ENCODE data around the gene CABLES2. TPM values are rescaled to one million over a fixed set of nuclear protein-coding genes. Genes with fewer than 3 reads are reported as not detected.

The CABLES2 gene
- total RNA-seq, 1 donor from 2014 or later = 18.8 TPM

DNA sequence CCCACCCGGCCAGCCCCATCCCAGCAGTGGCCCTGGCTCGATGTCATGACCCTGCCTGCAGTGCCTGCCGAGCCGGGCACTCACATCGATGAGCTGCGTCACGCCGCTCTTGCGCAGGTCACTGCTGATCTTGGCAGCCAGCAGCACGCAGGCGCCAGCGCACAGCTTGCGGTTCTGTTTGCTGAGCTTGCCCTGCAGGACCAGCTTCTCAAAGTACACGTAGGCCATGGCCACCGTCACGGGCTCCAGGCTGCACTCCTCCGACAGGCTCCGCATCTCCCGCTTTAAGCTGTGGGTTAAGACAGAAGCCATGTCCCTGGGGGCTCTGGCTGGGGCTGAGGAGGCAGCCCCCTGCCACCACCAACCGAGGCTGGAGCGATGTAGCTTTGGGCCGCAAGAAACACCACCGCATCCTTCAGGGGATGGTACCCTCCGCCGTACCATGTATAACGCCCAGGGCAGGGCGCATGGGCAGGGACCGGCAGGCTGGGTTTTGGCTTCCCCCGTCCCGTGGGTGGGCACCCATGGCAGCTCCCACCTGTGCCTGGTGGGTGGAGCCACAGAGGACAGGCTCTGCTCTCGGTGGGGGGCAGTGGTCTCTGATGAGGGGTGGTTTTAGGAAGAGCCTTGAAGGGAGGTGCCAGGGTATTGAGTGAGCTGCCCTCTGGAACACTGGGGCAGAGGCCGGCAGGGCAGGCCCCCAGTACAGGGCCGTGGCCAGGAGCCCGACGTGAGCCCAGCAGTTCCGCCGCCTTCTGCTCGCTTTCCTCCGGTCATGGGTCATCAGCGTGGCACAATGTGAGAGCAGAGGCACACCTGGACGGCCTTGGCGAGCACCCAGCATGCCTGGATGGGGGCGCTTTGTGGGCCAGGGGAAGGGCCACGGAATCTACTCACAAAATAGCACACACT lies 15.7 kb downstream of the CABLES2 start:
- intact Hi-C loops (cut with micrococcal nuclease) = no loop called here

DNA sequence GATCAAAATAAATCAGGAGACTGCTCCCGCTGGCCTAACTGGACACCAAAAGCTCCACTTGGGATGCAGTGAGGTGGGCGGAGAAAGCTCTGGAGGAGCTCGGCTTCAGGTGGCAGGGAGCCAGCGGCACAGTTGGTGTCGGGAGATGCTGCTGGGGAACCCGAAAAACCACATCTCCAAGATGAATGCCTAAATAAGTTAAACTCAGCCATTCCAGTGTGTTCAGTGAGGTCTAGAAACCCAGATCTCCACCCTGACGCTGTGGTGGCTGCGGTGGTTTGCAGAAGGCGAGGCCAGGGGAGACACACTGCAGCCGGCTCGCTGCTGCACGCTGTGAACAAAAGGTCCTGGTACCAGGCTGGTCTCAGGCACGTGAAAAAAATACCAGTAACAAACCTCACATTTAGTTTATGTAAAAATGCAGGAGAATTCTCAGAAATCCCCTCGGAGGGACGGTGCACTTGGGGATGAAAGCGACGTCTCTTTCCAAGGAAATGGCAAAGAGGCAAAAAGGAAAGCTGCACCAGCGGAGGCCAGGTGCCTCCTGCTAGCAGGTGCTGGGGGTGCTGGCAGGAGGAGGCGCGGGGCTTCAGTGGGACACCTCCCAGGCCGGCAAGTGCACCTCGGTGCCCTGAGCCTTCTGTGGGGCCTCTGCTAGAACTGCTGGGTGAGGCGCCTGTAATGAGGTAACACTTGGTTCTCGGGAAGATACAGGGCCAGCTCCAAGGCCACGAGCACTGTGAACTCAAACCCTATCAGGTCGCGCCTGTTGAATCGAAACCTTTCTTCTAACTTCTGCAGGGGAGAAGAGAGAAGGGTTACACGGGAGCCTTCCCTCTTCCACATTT lies 16.5 kb downstream of the CABLES2 start:
- intact Hi-C loops (cut with micrococcal nuclease) = no loop called here

DNA sequence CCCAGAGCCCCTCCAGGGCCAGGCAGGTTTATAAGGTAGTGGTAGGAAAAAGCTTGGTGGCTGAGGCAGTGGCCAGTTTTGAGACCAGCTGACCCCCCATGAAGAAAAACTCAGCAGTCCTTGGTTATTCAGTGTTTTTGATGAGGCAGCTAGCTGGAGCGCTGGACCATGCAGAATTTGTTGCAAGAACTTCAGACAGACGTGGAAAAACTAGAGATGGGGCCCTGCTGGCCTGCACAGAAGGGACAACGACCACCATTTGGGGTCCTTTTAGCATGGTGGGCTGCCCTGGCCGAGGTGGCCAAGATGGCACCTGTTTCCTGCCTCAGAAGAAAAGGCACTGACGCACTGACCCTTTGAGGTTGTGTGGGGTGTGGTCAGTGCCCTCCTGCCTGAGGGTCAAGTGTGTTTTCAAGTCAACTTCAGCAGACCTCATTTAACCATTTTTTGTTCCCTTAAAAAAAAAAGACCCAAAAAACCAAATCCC lies 17.4 kb downstream of the CABLES2 start:
- intact Hi-C loops (cut with micrococcal nuclease) = loop anchor here (5.0 kb wide), 4 partner anchors 228 to 1688 kb away; partner anchors contain the start of genes DIDO1, PSMA7, RGS19 and SS18L1

DNA sequence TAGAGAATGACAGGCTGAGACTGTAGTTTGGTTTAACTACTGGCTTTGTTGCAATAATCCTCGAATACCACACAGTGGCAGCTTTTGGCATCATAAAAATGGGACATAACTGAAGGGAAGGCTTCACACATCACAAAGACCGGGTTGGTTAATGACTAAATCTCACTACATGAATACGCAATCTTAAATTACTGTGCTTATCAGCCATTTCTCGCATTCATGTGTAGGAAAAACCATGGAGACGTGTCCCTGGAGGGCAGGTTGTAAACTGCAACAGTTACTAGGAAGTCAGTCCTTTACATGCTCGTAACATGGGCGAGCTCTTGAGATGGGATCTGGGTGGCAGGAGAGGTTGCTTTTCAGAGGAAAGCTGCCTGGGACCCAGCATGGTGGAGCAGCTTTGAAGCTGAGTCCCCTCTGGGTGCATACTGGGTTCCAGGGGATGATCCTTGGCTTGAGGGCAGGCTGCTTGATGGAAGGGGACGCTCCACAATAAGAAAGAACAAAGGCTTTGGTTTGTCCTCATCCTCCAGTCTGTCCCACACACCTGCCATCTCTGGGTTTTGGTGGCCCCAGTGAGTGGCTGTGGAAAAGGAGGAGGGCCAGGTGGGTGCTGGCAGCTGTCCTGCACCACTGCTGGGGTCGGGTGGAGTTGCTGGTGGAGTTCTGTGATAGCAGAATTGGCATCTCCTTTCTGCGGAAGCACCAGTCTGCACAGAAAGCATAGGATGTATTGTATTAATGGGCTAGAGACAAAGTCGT lies 18.1 kb downstream of the CABLES2 start:
- intact Hi-C loops (cut with micrococcal nuclease) = loop anchor here (5.0 kb wide), 4 partner anchors 228 to 1688 kb away; partner anchors contain the start of genes DIDO1, PSMA7, RGS19 and SS18L1

DNA sequence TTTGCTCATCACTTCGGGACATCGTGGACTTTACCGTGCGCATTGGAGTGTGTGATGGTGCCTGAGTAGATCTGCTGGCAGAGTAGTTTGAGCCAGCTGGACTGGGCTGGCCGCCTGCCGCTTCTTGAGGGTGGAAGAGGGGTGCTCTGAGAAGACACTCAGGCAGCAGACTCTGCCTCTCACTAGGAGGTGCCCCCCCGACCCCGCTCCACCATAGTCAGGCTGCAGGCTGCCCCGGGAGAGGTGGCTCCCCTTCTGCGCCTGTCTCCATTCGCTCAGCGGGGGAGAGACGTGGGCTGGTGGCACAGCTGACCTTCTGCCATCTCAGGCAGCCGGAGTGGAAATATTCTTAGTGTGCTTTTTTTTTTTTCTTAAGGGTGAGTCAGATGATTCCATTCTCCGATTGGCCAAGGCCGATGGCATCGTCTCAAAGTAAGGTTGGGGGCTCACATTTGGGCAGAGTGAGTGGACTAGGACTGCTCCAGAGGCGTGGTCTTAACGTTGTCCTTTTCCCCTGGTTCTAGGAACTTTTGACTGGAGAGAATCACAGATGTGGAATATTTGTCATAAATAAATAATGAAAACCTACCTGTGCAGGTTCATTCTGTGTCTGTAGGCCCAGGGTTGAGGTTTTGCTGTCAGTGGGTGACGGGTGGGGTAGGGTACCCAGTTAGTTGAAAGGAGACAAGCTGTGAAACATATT lies 19.0 kb downstream of the CABLES2 start:
- intact Hi-C loops (cut with micrococcal nuclease) = loop anchor here (1.0 to 5.0 kb wide), 9 partner anchors 19 to 1689 kb away; partner anchors contain the start of genes ADRM1, CABLES2, DIDO1 and MTG2

DNA sequence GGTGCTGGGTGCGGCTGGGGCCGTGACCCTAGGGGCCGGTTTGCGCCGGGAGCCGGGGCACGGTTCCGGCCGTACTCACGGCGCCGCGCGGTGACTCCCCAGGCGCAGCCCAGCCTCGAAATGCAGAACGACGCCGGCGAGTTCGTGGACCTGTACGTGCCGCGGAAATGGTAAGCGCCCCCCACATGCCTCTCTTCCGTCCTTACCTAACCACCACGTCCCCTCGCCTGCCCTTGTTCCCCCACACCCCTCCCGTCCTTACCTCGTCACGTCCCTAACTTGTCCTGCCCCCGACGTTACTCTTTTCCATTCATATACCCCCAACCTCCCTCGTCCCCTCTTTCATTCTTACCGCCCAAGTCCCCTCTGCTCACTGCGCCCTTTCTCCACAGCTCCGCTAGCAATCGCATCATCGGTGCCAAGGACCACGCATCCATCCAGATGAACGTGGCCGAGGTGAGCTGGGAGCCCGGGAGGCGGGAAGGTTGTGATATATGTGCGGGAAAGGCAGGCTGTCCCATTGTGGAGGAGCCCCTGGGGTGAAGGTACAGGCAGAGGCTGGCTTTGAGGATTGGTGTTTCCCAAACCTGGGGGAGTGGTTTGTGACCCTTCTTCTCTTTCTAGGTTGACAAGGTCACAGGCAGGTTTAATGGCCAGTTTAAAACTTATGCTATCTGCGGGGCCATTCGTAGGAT lies 19.7 kb downstream of the CABLES2 start:
- intact Hi-C loops (cut with micrococcal nuclease) = loop anchor here (1.0 to 5.0 kb wide), 9 partner anchors 20 to 1690 kb away; partner anchors contain the start of genes ADRM1, CABLES2, DIDO1 and MTG2

DNA sequence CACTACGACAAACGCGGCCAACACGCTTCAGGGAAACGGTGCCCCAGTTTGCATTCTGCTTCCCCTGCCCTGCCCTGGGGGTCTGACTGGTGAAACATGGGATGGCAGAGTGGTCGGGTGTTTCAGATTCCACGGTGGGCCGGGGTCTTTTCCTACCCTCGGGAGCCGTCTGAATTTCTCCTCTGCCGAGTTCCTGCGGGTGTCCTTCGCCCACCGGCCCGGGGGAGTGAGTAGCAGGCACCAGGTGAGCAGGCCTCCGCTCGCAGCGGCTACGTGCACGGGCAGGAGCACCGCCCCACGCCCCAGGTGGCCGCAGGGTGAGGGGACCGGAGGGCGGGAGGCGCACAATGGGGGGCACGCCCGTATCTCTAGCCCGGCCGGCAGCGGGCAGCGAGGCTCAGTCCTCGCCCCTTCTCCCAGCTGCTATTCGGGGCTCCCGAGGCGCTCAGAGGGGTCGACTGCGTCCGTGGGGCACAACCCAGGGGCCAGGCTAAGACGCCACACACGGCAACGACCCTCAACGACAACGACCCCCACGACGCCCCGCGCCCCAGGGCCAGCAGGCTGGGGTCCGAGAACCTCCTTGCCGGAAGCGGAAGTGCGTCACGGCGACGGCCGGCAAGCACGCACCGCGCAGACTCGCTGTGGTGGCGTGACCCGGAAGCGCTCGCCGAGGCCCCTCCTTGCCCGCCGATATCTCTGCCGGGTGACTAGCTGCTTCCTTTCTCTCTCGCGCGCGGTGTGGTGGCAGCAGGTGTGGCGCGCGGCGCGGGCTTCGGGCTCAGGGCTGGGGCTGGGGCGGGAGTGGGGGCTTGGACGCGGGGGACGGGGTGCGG lies 20.5 kb downstream of the CABLES2 start, which contains the start of gene RPS21:
Gene RPS21, plus strand, starts transcription at position 721 of the 836 bp plus-strand sequence. CDS start 236 bp downstream, outside the sequence.
- intact Hi-C loops (cut with micrococcal nuclease) = loop anchor here (1.0 to 5.0 kb wide), 10 partner anchors 21 to 1691 kb away; partner anchors contain the start of genes ADRM1, CABLES2, DIDO1 and MTG2

DNA sequence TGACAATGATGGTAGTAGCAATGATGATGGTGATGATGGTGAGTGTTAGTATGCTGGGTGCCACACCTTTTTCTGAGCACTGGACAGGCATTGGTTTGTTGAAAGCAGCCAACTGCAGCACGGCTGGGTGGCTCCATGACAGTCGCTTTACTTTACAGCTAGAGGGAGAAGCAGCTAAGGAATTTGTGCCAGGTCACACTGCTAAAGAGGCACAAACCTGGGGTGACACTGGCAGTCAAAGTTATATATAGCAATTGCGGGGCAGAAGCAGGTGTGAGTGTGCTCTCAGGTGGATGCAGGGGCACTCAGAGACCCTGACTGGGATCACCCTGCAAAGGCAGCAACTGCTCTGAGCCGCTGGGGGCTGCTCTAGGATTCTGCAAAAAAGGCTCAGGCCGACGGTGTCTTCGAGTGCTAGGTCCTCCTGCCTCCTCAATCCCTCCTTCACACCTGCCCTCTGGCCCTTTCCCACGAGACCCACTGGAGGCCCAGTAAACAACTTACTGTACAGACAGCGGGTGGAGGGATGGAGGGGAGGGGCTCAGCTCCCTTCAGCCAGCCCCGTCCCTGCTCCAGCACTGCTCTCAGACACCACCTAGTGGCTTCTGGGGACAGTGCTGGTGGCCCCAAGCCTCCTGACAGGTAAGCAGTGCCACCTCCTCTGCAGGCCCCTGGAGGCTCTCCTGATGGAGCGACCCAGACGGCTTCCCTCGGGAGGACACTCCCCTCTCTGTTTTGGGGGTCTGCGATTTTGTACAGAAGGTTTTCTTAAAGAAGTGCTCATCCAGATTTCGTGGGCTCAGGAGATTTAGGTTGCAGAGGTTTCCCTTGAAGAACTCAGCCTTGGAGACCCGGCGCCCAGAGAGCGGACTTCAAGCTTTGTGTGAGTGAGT lies 24.5 kb downstream of the CABLES2 start:
- intact Hi-C loops (cut with micrococcal nuclease) = loop anchor here (1.0 to 2.0 kb wide), 5 partner anchors 80 to 372 kb away; partner anchors contain the start of genes ADRM1 and OSBPL2

DNA sequence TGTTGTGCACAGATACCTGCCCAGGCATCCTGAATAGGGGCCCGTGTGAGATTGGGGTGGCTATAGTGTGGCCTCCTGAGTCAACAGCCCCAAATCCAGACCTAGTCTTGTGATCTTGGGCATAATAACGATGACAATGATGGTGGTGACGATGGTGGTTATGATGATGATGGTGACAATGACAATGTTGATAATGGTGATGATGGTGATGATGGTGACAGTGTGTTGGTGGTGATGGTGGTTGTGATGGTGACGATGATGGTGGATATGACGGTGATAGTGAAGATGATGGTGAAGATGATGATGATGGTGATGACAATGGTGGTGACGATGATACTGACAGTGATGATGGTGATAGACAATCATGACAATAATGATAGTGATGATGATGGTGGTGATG lies 25.2 kb downstream of the CABLES2 start:
- intact Hi-C loops (cut with micrococcal nuclease) = loop anchor here (1.0 to 2.0 kb wide), 5 partner anchors 80 to 372 kb away; partner anchors contain the start of genes ADRM1 and OSBPL2

DNA sequence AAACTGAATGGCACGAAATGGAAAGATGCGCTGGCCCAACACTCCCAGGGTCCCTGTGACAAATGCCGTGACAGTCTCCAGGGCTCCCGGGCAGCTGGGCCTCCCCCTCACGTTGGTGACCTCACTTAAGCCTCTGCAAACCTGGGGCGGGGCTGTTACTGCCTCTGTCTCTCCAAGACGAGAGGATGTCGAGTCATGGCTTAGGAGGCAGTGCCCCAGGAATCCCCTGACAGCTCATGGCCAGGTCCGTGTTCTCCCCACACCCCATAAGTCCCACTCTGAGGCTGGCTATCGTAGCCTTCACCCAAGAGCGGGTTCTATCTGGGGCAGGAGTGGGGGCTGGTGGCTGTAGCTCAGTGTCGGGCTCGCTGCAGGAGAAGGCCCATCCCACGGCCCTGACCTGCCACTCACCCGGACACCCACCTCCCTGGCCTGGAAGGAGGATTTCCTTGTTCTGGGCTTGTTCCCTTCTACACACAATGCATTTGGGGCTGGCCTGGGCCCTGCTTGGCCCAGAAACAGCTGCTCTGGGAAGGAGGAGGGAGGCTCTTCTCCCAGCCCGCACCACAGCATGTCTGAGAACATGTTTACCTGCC lies 25.8 kb downstream of the CABLES2 start:
- intact Hi-C loops (cut with micrococcal nuclease) = no loop called here

DNA sequence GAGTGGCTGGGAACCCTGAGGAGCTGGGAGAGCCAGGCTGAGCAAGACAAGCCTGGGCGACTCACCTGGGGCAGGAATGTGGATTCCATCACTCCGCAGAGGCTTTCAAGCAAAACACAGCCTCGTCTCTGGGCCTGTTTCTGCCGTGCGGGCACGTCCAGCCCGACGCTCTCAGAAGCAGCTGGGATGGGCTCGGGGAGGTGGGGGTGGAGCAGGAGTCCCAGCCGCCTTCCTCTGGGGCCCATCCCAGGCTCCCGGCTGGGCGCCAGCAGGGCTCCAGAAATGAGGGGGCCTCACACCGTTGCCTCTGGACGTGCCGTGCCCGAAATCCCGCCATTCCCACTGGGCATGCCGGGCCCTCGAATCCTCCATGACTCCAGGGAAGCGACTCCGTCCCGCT lies 28.9 kb downstream of the CABLES2 start:
- intact Hi-C loops (cut with micrococcal nuclease) = no loop called here

DNA sequence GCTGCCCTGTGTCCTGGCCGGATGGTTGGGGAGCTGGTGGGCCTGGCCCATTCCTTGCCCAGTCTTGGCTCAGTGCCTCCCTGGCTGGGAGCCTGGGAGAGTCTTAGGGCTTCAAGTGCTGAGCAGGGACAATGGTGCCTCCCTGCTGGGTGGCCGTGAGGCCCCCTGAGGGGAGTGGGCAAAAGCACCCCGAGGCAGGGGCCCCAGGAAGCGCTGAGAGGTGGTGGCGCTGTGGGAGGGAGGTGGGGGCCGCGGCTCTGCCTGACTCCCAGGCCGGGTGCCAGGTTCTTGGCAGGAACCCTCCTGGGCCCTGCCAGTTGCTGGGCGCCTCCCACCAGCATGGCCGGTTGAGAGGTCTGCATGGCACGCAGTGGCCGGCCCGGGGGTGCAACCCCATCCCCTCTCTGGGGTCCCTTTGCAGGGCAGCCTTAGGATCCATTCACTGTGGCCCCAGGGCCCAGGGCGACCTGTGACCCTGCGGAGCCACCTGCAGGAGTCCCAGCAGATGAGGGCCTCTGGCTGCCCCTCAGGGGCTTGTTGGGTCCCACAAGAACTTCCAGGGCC lies 29.4 kb downstream of the CABLES2 start:
- intact Hi-C loops (cut with micrococcal nuclease) = no loop called here

DNA sequence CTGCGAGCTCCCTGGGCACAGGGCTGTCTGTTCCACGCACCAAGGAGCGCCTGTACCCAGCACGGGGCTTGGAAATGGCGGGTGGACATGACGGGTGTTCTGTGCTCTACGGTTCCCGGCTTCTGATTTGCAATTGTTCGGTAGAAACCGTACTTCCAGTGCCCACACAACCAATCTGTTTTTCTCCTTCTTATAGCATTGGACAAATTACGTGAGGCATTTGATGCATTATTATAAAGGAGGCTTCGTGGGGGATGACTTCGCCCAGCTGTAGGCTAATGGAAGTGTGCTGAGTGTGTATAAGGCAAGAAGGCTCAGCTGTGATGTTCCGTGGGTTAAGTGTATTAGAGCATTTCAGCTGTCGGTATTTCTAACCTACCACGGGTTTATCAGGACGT lies 30.0 kb downstream of the CABLES2 start:
- intact Hi-C loops (cut with micrococcal nuclease) = no loop called here

DNA sequence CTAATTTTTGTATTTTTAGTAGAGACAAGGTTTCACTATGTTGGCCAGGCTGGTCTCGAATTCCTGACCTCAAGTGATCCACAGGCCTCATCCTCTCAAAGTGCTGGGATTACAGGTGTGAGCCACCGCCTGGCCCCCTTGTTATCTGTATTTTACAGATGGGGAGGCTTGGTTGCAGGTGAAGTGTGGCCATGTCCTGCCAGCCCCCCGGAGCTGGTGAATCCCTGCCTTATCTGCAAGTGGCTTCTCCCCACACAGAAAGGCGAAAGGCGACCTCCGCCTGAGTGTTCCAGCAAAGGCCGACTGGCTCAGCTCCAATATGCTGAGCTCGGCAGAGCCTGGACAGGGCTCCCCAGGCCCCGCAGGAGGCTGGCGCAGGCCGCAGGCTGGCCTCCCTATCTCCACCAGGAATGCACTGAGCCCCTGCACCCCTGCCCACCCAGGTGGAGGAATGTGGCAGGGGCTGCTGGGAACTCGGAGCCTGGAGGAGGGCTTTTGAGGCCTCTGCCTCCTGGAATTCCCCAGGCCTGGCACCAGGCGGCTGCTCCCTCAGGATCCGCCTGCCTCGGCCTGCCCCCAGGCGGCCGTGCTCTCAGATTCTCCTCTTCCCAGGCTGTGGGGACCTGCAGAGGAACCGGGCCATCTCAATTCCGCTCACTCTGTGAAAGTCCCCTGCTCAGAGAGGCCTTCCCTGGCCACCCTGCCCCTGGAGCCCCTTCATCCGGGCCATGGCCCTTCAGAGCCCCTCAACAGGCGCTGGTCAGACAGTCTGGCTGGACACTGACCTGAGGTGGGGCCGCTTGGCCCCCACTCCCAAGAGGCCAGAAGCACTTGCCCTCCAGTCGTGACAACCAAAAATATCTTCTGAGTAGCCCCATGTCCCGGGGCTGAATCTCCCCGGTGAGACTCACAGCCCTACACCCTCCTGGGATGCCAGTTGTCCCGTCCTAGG lies 30.7 kb downstream of the CABLES2 start:
- intact Hi-C loops (cut with micrococcal nuclease) = no loop called here

Measured in T-helper 1 cell treated with Interleukin-12 subunit alpha and Interleukin-12 subunit beta and Interleukin-4 antibody, amounts not matched to agents 30 ng/mL and 1 ng/mL, for 36 hours (primary cell).